KMS-11 (cell line): Measurements from ENCODE around the gene SLC25A25.
A peak's percentile ranks its signal among the peaks of the same experiment; 100 is the strongest.
"Not testable (repeated sequence)": the region's sequence is repeated elsewhere in the genome, so short reads cannot be mapped to it uniquely, and the experiment has no call there.

Experiments
- H2AFZ ChIP-seq: fragments of 200-600 bp; sonication (generic); 2 replicates; pipeline ENCODE4 v1.6.1; 2016; ENCODE audit warnings: antibody characterized with exemption, mixed run types, low read depth
- H3K27ac ChIP-seq: fragments of 200-600 bp; sonication (generic); 2 replicates; pipeline ENCODE4 v1.6.1; 2016; ENCODE audit warnings: mild to moderate bottlenecking, mixed run types
- H3K27me3 ChIP-seq: fragments of 200-600 bp; sonication (generic); 2 replicates; pipeline ENCODE4 v1.6.1; 2017; ENCODE audit warnings: mild to moderate bottlenecking, low read depth, mixed run types, moderate library complexity; ENCODE audit not compliant: insufficient read depth
- H3K36me3 ChIP-seq: fragments of 200-600 bp; sonication (generic); 2 replicates; pipeline ENCODE4 v1.6.1; 2017; ENCODE audit warnings: mild to moderate bottlenecking, mixed run types; ENCODE audit not compliant: insufficient read depth
- H3K4me1 ChIP-seq: fragments of 200-600 bp; sonication (generic); 2 replicates; pipeline ENCODE4 v1.6.1; 2016; ENCODE audit warnings: mild to moderate bottlenecking, low read depth, mixed run types; ENCODE audit not compliant: poor library complexity, severe bottlenecking
- H3K4me2 ChIP-seq: fragments of 200-600 bp; sonication (generic); 2 replicates; pipeline ENCODE4 v1.7.0; 2016; ENCODE audit warnings: mild to moderate bottlenecking, mixed run types
- H3K4me3 ChIP-seq: fragments of 200-600 bp; sonication (generic); IDR thresholded peaks from 2 replicates; pipeline ENCODE4 v1.6.1; 2017; ENCODE audit warnings: low read depth, low read length, mixed read lengths; ENCODE audit not compliant: insufficient read depth
- H3K79me2 ChIP-seq: fragments of 200-600 bp; sonication (generic); 2 replicates; pipeline ENCODE4 v1.6.1; 2016; ENCODE audit warnings: low read depth, mixed run types; ENCODE audit not compliant: insufficient read depth
- H3K9ac ChIP-seq: fragments of 200-600 bp; sonication (generic); 2 replicates; pipeline ENCODE4 v1.6.1; 2016; ENCODE audit warnings: mild to moderate bottlenecking, mixed run types
- H4K20me1 ChIP-seq: fragments of 200-600 bp; sonication (generic); 2 replicates; pipeline ENCODE4 v1.6.1; 2016; ENCODE audit warnings: mild to moderate bottlenecking, mixed run types; ENCODE audit not compliant: insufficient read depth
- CTCF ChIP-seq: fragments of 200-600 bp; sonication (generic); conservative IDR thresholded peaks from 2 replicates; pipeline ENCODE4 v1.6.1; 2017; ENCODE audit warnings: low read depth, mild to moderate bottlenecking, antibody characterized with exemption, low read length, moderate library complexity, mixed read lengths

SLC25A25 gene

DNA sequence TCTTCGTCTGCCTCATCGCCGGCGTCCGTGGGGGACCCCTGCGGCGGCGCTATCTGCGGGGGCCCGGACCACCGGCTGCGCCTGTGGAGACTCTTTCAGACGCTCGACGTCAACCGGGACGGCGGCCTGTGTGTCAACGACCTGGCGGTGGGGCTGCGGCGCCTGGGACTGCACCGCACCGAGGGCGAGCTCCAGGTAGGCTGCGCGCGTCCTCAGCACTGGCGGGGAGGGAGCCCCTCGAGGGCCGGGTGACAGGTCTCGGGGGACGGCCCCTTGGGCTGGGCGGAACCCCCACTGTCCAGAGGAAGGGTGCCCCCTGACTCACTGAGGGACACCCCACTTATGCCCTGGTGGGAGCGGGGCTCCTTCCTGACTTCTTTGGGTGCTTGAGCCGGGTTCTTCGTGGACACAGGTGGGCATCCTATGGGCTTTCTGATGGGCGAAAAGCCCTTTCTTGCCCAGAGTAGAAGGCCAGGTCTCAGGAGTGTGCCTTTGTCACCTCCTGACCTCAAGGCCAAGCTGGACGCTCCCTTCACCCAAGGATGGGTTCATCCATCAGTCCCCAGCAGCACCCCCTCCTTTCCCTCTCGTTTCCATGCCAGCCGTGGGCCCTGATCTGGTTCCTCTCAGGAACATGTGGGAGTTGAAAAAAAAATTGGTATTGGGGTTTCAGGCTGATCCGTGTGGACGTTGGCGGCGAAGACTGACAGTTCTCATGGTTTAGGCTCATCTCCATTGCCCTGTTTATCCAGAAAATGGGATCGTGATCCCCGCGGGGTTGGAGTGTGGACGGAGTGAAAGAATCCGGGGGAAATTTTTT is 564 bp downstream of the SLC25A25 start:
- H4K20me1 ChIP-seq = no peaks in the 10 kb centered on the region
- H3K4me1 ChIP-seq = peaks cover 58% of the 10 kb centered on the region
- no peaks in the 10 kb centered on the region for H3K36me3 ChIP-seq
- peak overlapping the region; percentile 28 for H3K27ac ChIP-seq
- peak overlapping the region; percentile 94 for H3K4me2 ChIP-seq
- H3K27me3 ChIP-seq = no peaks in the 10 kb centered on the region
- H3K79me2 ChIP-seq = peaks cover 61% of the 10 kb centered on the region
- H2AFZ ChIP-seq = peak overlapping the region; percentile 42
- H3K9ac ChIP-seq = peak overlapping the region; percentile 59
- no peak for TF ChIP-seq CTCF
- H3K4me3 ChIP-seq = no peak overlapping the region

- no peak overlapping the region for H2AFZ ChIP-seq
- H3K4me1 ChIP-seq = peaks cover 76% of the 10 kb centered on the region
Measured at GRCh38 chr9:128070874-128071273, 2.8 kb downstream of the SLC25A25 start.

DNA sequence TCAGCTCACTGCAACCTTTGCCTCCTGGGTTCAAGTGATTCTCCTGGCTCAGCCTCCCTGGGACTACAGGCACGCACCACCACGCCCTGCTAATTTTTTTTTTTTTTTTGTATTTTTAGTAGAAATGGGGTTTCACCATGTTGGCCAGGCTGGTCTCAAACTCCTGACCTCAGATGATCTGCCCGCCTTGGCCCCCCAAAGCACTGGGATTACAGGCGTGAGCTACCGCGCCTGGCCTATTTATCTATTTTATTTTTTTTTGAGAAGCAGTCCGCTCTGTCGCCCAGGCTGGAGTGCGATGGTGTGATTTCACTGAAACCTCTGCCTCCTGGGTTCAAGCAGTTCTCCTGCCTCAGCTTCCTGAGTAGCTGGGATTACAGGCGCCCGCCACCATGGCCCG is 3.4 kb downstream of the SLC25A25 start:
- Histone ChIP-seq H3K79me2 (peaks cover 82% of the 10 kb centered on the region), H3K9ac (peak overlapping the region; percentile 19; the same call in 1 of the 2 replicates), H3K4me2 (peak overlapping the region; percentile 94), H3K4me1 (peaks cover 76% of the 10 kb centered on the region), H3K27ac (peak overlapping the region; percentile 85)
- not testable (repeated sequence) for H3K4me3 ChIP-seq, H3K36me3 ChIP-seq, H2AFZ ChIP-seq, H4K20me1 ChIP-seq, H3K27me3 ChIP-seq

More at GRCh38 chr9:128070874-128071273, 2.8 kb downstream of the SLC25A25 start:
- Histone ChIP-seq H3K4me2 (peak overlapping the region; percentile 94), H3K27me3 (no peaks in the 10 kb centered on the region), H4K20me1 (no peaks in the 10 kb centered on the region), H3K36me3 (no peaks in the 10 kb centered on the region), H3K27ac (peak overlapping the region; percentile 85), H3K79me2 (peaks cover 84% of the 10 kb centered on the region), H3K4me3 (no peak overlapping the region), H3K9ac (peak overlapping the region; percentile 19; the same call in 1 of the 2 replicates)
- no peak for TF ChIP-seq CTCF

DNA sequence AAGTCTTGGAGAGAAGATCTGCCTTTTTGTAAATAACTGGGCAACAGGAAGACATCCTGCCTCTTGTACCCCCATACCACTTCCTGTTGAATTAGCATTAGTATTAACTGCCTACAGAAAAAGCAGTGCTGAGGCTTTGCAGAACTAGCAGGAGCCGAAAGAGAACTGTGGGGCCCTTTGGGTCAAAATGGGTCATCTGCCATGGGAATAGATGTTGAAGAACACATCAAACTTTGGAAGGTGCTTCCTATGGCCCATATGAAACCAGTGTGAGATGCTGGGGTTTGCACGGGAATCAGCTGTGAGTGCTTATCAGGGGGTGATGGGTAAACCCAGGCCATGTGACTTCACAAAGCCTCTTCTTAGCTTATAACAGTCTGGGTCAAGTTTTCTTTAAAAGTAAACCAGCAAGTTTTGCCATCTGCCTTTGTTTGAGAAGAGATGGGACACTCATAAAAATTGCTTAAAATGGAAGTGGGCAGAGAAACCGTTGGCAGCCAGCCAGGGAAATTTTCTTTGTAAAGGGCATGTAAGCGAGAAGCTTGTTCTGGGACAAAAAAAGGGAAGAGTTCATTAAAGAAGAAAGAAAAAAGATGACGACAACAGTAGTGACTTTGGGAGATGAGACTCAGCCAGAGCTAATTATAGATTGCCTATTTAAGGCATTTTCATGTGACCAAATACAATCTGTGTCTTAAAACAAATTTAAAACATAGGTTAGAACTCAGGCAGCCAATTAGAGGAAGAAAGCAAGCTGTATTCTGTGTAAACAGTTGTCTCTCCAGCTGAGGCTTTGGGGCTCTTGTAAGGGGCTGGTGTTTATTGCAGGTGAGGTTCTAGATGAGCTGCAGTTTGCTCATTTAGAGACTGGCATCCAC is 4.4 kb downstream of the SLC25A25 start:
- no peaks in the 10 kb centered on the region for H3K27me3 ChIP-seq
- TF ChIP-seq CTCF = no peak
- H3K79me2 ChIP-seq = peaks cover 88% of the 10 kb centered on the region
- peak overlapping the region; percentile 19; the same call in 1 of the 2 replicates for H3K9ac ChIP-seq
- peaks cover 77% of the 10 kb centered on the region for H3K4me1 ChIP-seq
- H2AFZ ChIP-seq = no peak overlapping the region
- H3K36me3 ChIP-seq = no peaks in the 10 kb centered on the region
- H4K20me1 ChIP-seq = no peaks in the 10 kb centered on the region
- no peak overlapping the region for H3K4me3 ChIP-seq
- peak overlapping the region; percentile 85 for H3K27ac ChIP-seq
- peak overlapping the region; percentile 94 for H3K4me2 ChIP-seq
